WTC11 (cell line): ENCODE measurements around the gene FGF22. TPM values are rescaled to one million over a fixed set of nuclear protein-coding genes. Genes with fewer than 3 reads are reported as not detected.

Experiments
- ATAC-seq: fragments of 200-7000 bp; cut with Tn5 transposase; 2 replicates; pipeline ENCODE4 v1.10.0; 2021; ENCODE audit warnings: mild to moderate bottlenecking, moderate library complexity
- CTCF ChIA-PET: fragments of 300-600 bp; sonication (Branson Sonifier 250); formaldehyde crosslinking; loops from one replicate; lab custom pipeline; 2021; ENCODE audit warnings: antibody characterized with exemption; lab: Charles Lee
- POLR2A ChIA-PET: fragments of 350-600 bp; sonication (Branson Sonifier 250); formaldehyde crosslinking; loops from one replicate; lab custom pipeline; 2021; ENCODE audit warnings: antibody characterized with exemption; lab: Charles Lee
- DNase-seq: peaks from one replicate; pipeline ENCODE4 v3.0.0; 2021; ENCODE audit warnings: low spot score
- H3K27ac Mint-ChIP-seq: 2 replicates; pipeline ENCODE4 v1.8.0; 2021; ENCODE audit warnings: mixed read lengths
- H3K27me3 Mint-ChIP-seq: 2 replicates; pipeline ENCODE4 v1.8.0; 2021; ENCODE audit warnings: low read depth, mild to moderate bottlenecking, moderate library complexity, mixed read lengths
- H3K36me3 Mint-ChIP-seq: 2 replicates; pipeline ENCODE4 v1.8.0; 2021; ENCODE audit warnings: mixed read lengths
- H3K4me1 Mint-ChIP-seq: 2 replicates; pipeline ENCODE4 v1.8.0; 2022; ENCODE audit warnings: mixed read lengths
- H3K4me3 Mint-ChIP-seq: 2 replicates; pipeline ENCODE4 v1.8.0; 2021; ENCODE audit warnings: mild to moderate bottlenecking, moderate library complexity, mixed read lengths
- H3K9me3 Mint-ChIP-seq: 2 replicates; pipeline ENCODE4 v1.8.0; 2021; ENCODE audit warnings: mixed read lengths
- ESRRA ChIP-seq: sonication (generic); formaldehyde crosslinking; IDR thresholded peaks from 2 replicates; pipeline ENCODE4 v1.8.1; 2022; ENCODE audit warnings: mild to moderate bottlenecking, missing genetic modification reagents, borderline replicate concordance
- MXD4 ChIP-seq: fragments of 250-450 bp; sonication (Bioruptor Pico); IDR thresholded peaks from 2 replicates; pipeline ENCODE4 v1.8.0; 2021; ENCODE audit warnings: mild to moderate bottlenecking, moderate library complexity, borderline replicate concordance
- MYBL2 ChIP-seq: sonication (generic); formaldehyde crosslinking; IDR thresholded peaks from 2 replicates; pipeline ENCODE4 v1.8.1; 2023; ENCODE audit warnings: mild to moderate bottlenecking, moderate library complexity, missing genetic modification reagents
- NR2C2 ChIP-seq: sonication (generic); formaldehyde crosslinking; IDR thresholded peaks from 2 replicates; pipeline ENCODE4 v1.8.0; 2022; ENCODE audit warnings: mild to moderate bottlenecking, missing genetic modification reagents
- NR3C1 ChIP-seq: sonication (generic); formaldehyde crosslinking; conservative IDR thresholded peaks from 2 replicates; pipeline ENCODE4 v1.8.1; 2023; ENCODE audit warnings: low read depth, mild to moderate bottlenecking, missing genetic modification reagents
- PRRX2 ChIP-seq: fragments of 250-450 bp; sonication (Bioruptor Pico); IDR thresholded peaks from 2 replicates; pipeline ENCODE4 v1.8.0; 2021; ENCODE audit warnings: mild to moderate bottlenecking
- TEAD1 ChIP-seq: sonication (generic); formaldehyde crosslinking; IDR thresholded peaks from 2 replicates; pipeline ENCODE4 v1.8.0; 2022; ENCODE audit warnings: mild to moderate bottlenecking, missing genetic modification reagents
- TEAD4 ChIP-seq: sonication (generic); formaldehyde crosslinking; IDR thresholded peaks from 2 replicates; pipeline ENCODE4 v1.8.0; 2022; ENCODE audit warnings: mild to moderate bottlenecking, missing genetic modification reagents
- TP53 ChIP-seq: sonication (generic); formaldehyde crosslinking; IDR thresholded peaks from 2 replicates; pipeline ENCODE4 v1.8.1; 2023; ENCODE audit warnings: mild to moderate bottlenecking, missing genetic modification reagents
- ZNF423 ChIP-seq: fragments of 250-450 bp; sonication (Bioruptor Pico); IDR thresholded peaks from 2 replicates; pipeline ENCODE4 v2.1.2; 2022; ENCODE audit warnings: mild to moderate bottlenecking, moderate library complexity
- total RNA-seq: library from RNA; stranded (reverse); gene quantifications from 3 replicates; pipeline ENCODE4 v1.2.3, GENCODE V29; 2021
- TF ChIP-seq, protein P1 (sequence below): sonication (generic); formaldehyde crosslinking; IDR thresholded peaks from 2 replicates; pipeline ENCODE4 v1.8.1; 2022; ENCODE audit warnings: low read depth, missing genetic modification reagents, borderline replicate concordance
- TF ChIP-seq, protein P2 (sequence below): sonication (generic); formaldehyde crosslinking; IDR thresholded peaks from 2 replicates; pipeline ENCODE4 v1.8.1; 2023; ENCODE audit warnings: mild to moderate bottlenecking, missing genetic modification reagents
- TF ChIP-seq, protein P3 (sequence below): sonication (generic); formaldehyde crosslinking; IDR thresholded peaks from 2 replicates; pipeline ENCODE4 v1.8.1; 2023; ENCODE audit warnings: mild to moderate bottlenecking, moderate library complexity, missing genetic modification reagents
- TF ChIP-seq, protein P4 (sequence below): sonication (generic); formaldehyde crosslinking; IDR thresholded peaks from 2 replicates; pipeline ENCODE4 v1.8.1; 2023; ENCODE audit warnings: mild to moderate bottlenecking, missing genetic modification reagents
- TF ChIP-seq, protein P5 (sequence below): fragments of 200-600 bp; IDR thresholded peaks from 2 replicates; pipeline ENCODE4 v1.8.0; 2022; ENCODE audit warnings: antibody characterized with exemption
- TF ChIP-seq, protein P6 (sequence below): fragments of 250-450 bp; sonication (Bioruptor Pico); IDR thresholded peaks from 2 replicates; pipeline ENCODE4 v2.1.2; 2022; ENCODE audit warnings: mild to moderate bottlenecking, moderate library complexity
- TF ChIP-seq, protein P7 (sequence below): fragments of 250-450 bp; sonication (Bioruptor Pico); IDR thresholded peaks from 2 replicates; pipeline ENCODE4 v1.9.0; 2021; ENCODE audit warnings: mild to moderate bottlenecking

The FGF22 gene
- total RNA-seq, 1 experiment from 2014 or later, result 1.6 TPM

DNA sequence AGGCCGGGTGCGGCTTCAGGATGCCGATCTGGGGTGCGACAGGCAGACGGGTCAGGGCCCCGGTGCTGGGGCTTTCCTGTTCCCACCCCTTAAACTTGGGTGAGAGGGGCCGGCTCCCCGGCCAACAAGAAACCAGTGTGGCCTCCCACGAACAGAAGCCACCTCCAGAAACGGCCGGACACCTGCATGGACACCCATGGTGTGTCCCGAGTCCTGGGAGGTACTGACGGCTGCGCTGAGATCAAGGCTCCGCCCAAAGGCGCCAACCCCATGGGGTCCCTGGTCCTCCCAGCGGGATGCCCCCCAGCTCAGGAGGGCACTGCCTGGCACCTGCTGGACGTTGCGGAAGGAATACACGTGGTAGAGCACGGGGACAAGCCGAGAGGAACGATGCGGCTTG, 17.9 kb upstream of the FGF22 start (continued):
- TF ChIP-seq, protein P1, sequence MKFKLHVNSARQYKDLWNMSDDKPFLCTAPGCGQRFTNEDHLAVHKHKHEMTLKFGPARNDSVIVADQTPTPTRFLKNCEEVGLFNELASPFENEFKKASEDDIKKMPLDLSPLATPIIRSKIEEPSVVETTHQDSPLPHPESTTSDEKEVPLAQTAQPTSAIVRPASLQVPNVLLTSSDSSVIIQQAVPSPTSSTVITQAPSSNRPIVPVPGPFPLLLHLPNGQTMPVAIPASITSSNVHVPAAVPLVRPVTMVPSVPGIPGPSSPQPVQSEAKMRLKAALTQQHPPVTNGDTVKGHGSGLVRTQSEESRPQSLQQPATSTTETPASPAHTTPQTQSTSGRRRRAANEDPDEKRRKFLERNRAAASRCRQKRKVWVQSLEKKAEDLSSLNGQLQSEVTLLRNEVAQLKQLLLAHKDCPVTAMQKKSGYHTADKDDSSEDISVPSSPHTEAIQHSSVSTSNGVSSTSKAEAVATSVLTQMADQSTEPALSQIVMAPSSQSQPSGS (CRISPR knock-in tag), result no peak
- TF ChIP-seq, protein P2, sequence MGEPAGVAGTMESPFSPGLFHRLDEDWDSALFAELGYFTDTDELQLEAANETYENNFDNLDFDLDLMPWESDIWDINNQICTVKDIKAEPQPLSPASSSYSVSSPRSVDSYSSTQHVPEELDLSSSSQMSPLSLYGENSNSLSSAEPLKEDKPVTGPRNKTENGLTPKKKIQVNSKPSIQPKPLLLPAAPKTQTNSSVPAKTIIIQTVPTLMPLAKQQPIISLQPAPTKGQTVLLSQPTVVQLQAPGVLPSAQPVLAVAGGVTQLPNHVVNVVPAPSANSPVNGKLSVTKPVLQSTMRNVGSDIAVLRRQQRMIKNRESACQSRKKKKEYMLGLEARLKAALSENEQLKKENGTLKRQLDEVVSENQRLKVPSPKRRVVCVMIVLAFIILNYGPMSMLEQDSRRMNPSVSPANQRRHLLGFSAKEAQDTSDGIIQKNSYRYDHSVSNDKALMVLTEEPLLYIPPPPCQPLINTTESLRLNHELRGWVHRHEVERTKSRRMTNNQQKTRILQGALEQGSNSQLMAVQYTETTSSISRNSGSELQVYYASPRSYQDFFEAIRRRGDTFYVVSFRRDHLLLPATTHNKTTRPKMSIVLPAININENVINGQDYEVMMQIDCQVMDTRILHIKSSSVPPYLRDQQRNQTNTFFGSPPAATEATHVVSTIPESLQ (CRISPR knock-in tag), result no peak

DNA sequence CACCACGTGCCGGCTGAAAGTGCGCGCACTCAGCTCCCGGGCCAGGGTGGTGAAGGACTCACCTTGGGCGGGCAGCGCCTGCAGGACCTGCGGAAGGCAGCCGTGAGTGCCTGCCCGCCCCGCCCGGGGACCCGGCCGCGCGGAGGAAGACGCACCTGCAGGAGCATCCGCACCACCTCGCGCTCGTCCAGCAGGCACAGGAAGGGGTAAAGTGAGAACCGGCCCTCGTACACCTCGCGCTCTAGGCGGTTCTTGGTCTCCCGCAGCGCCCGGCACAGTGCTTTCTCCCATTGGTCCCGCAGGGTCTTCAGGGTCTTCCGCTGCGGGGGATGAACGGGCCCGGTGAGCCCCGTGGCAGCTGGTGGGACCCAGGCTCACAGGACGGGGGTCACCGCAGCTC, 17.0 kb upstream of the FGF22 start:
- no peaks in the 10 kb centered on the region for H3K9me3 Mint-ChIP-seq
- no peaks in the 10 kb centered on the region; the same call in 1 of the 2 replicates for H3K4me1 Mint-ChIP-seq
- DNase-seq (no peak), ATAC-seq (no peak)
- POLR2A ChIA-PET, result no interaction called here
- no peaks in the 10 kb centered on the region for H3K27me3 Mint-ChIP-seq
- CTCF ChIA-PET, result no interaction called here
- H3K36me3 Mint-ChIP-seq, result peaks cover 23% of the 10 kb centered on the region
- H3K4me3 Mint-ChIP-seq, result no peak overlapping the region
- H3K27ac Mint-ChIP-seq, result no peak overlapping the region
- no peak for TF ChIP-seq ZNF423
- no peak for TF ChIP-seq MYBL2 (CRISPR knock-in tag)
- no peak for TF ChIP-seq TEAD4 (CRISPR knock-in tag)
- TF ChIP-seq MXD4 (CRISPR knock-in tag), result no peak
- TF ChIP-seq TEAD1 (CRISPR knock-in tag), result no peak

DNA sequence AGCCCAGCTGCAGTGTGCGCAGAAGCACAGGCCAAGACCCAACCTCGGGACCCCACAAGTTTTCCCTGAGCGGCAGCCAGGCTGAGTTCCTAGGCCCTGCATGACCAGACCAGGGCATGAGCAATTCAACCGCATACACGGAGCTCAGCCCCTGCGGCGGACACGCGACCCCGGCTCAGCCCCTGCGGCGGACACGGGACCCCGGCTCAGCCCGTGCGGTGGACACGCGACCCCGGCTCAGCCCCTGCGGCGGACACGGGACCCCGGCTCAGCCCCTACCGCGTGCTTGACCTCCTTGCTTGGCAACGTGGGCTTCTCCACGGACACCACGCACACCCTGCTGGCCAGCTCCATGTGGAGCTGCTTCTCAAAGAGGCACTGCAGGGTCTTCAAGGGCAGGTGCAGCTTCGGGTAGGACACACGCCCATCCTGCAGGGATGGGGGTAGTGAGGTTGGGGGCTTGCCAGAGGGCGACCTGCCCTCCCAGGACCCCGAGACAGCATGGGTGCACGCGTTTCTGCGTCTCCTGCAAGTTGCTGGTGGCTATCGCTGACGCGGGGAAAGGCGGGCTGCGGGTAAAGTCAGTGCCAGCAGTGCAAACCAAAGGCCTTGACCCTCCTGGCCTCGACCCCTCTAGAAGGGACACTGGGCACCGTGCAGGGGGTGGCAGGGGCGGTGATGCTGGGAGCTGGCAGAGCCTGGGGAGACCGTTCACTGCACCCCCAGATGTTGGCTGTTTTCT, 16.3 kb upstream of the FGF22 start:
- DNase-seq (no peak), ATAC-seq (no peak)
- no peaks in the 10 kb centered on the region for H3K9me3 Mint-ChIP-seq
- no peaks in the 10 kb centered on the region for H3K27me3 Mint-ChIP-seq
- CTCF ChIA-PET, result no interaction called here
- no peaks in the 10 kb centered on the region; the same call in 1 of the 2 replicates for H3K4me1 Mint-ChIP-seq
- POLR2A ChIA-PET, result no interaction called here
- H3K27ac Mint-ChIP-seq, result no peak overlapping the region
- TF ChIP-seq, protein P3, sequence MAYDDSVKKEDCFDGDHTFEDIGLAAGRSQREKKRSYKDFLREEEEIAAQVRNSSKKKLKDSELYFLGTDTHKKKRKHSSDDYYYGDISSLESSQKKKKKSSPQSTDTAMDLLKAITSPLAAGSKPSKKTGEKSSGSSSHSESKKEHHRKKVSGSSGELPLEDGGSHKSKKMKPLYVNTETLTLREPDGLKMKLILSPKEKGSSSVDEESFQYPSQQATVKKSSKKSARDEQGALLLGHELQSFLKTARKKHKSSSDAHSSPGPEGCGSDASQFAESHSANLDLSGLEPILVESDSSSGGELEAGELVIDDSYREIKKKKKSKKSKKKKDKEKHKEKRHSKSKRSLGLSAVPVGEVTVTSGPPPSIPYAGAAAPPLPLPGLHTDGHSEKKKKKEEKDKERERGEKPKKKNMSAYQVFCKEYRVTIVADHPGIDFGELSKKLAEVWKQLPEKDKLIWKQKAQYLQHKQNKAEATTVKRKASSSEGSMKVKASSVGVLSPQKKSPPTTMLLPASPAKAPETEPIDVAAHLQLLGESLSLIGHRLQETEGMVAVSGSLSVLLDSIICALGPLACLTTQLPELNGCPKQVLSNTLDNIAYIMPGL (CRISPR knock-in tag), result no peak
- no peak for TF ChIP-seq NR2C2 (CRISPR knock-in tag)
- TF ChIP-seq, protein P4, sequence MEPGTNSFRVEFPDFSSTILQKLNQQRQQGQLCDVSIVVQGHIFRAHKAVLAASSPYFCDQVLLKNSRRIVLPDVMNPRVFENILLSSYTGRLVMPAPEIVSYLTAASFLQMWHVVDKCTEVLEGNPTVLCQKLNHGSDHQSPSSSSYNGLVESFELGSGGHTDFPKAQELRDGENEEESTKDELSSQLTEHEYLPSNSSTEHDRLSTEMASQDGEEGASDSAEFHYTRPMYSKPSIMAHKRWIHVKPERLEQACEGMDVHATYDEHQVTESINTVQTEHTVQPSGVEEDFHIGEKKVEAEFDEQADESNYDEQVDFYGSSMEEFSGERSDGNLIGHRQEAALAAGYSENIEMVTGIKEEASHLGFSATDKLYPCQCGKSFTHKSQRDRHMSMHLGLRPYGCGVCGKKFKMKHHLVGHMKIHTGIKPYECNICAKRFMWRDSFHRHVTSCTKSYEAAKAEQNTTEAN (CRISPR knock-in tag), result no peak
- TF ChIP-seq, protein P5, sequence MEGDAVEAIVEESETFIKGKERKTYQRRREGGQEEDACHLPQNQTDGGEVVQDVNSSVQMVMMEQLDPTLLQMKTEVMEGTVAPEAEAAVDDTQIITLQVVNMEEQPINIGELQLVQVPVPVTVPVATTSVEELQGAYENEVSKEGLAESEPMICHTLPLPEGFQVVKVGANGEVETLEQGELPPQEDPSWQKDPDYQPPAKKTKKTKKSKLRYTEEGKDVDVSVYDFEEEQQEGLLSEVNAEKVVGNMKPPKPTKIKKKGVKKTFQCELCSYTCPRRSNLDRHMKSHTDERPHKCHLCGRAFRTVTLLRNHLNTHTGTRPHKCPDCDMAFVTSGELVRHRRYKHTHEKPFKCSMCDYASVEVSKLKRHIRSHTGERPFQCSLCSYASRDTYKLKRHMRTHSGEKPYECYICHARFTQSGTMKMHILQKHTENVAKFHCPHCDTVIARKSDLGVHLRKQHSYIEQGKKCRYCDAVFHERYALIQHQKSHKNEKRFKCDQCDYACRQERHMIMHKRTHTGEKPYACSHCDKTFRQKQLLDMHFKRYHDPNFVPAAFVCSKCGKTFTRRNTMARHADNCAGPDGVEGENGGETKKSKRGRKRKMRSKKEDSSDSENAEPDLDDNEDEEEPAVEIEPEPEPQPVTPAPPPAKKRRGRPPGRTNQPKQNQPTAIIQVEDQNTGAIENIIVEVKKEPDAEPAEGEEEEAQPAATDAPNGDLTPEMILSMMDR, result no peak
- H3K36me3 Mint-ChIP-seq, result peaks cover 23% of the 10 kb centered on the region
- H3K4me3 Mint-ChIP-seq, result no peak overlapping the region

DNA sequence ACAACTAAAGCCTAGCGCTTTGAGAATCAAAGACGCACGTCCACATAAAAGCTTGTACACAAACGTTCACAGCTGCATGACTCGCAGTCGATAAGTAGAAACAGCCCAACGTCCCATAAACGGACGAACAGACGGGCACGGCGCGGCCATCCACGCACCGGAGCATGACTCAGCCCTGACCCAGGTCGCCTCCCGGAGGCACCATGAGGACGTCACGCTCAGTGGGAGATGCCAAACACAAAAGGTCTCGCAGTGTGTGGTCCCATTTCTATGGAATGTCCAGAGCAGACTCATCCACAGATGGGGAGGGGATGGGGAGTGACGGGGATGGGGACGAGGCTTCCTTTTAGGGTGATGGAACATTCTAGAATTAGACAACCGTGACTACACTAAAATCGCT, 15.7 kb upstream of the FGF22 start:
- peaks cover 24% of the 10 kb centered on the region for H3K36me3 Mint-ChIP-seq
- ChIA-PET CTCF (no interaction called here), POLR2A (no interaction called here)
- peak; percentile 21; the same call in 1 of the 2 replicates for ATAC-seq
- no peak overlapping the region for H3K4me3 Mint-ChIP-seq
- no peaks in the 10 kb centered on the region; the same call in 1 of the 2 replicates for H3K4me1 Mint-ChIP-seq
- H3K27ac Mint-ChIP-seq, result no peak overlapping the region; the same call in 1 of the 2 replicates
- DNase-seq, result no peak
- H3K9me3 Mint-ChIP-seq, result no peaks in the 10 kb centered on the region
- H3K27me3 Mint-ChIP-seq, result no peaks in the 10 kb centered on the region
- no peak for TF ChIP-seq ESRRA (CRISPR knock-in tag)
- no peak for TF ChIP-seq TP53
- TF ChIP-seq PRRX2 (CRISPR knock-in tag), result no peak
- TF ChIP-seq, protein P6, sequence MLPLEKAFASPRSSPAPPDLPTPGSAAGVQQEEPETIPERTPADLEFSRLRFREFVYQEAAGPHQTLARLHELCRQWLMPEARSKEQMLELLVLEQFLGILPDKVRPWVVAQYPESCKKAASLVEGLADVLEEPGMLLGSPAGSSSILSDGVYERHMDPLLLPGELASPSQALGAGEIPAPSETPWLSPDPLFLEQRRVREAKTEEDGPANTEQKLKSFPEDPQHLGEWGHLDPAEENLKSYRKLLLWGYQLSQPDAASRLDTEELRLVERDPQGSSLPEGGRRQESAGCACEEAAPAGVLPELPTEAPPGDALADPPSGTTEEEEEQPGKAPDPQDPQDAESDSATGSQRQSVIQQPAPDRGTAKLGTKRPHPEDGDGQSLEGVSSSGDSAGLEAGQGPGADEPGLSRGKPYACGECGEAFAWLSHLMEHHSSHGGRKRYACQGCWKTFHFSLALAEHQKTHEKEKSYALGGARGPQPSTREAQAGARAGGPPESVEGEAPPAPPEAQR (CRISPR knock-in tag), result no peak
- TF ChIP-seq, protein P7, sequence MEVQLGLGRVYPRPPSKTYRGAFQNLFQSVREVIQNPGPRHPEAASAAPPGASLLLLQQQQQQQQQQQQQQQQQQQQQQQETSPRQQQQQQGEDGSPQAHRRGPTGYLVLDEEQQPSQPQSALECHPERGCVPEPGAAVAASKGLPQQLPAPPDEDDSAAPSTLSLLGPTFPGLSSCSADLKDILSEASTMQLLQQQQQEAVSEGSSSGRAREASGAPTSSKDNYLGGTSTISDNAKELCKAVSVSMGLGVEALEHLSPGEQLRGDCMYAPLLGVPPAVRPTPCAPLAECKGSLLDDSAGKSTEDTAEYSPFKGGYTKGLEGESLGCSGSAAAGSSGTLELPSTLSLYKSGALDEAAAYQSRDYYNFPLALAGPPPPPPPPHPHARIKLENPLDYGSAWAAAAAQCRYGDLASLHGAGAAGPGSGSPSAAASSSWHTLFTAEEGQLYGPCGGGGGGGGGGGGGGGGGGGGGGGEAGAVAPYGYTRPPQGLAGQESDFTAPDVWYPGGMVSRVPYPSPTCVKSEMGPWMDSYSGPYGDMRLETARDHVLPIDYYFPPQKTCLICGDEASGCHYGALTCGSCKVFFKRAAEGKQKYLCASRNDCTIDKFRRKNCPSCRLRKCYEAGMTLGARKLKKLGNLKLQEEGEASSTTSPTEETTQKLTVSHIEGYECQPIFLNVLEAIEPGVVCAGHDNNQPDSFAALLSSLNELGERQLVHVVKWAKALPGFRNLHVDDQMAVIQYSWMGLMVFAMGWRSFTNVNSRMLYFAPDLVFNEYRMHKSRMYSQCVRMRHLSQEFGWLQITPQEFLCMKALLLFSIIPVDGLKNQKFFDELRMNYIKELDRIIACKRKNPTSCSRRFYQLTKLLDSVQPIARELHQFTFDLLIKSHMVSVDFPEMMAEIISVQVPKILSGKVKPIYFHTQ (CRISPR knock-in tag), result no peak
- no peak for TF ChIP-seq NR3C1 (CRISPR knock-in tag)
